ENCODE measurements around the gene KIAA1217.
A peak's percentile ranks its signal among the peaks of the same experiment; 100 is the strongest.
"Not testable (repeated sequence)": the region's sequence is repeated elsewhere in the genome, so short reads cannot be mapped to it uniquely, and the experiment has no call there.

The KIAA1217 gene

GRCh38 chr10:24408365-24408764, 199.4 kb downstream of the KIAA1217 start:
- no peak for DNase-seq

GRCh38 chr10:24414597-24414996, 205.7 kb downstream of the KIAA1217 start:
- no peak for DNase-seq

- DNase-seq: peak; percentile 78
Observed at GRCh38 chr10:24415455-24416125, 206.7 kb downstream of the KIAA1217 start.

DNA sequence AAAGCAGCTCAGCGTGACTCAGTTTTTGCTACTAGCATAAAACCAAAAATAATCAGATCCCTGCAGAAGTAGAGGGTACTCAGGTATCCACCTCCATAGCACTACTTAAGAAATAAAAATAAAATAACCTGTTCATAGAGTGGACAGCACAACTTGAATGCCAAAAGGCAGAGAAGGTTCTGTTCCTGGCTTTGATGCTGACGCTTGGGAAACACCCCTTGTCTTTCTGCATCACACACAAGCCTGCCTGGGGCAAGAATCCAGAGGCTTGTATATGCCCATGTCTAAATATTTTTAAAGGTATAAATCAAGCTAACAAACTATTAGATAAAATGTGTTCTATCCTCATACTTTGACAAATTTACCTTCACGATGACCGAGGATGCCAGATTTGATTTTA, 207.3 kb downstream of the KIAA1217 start:
- DNase-seq: no peak

DNA sequence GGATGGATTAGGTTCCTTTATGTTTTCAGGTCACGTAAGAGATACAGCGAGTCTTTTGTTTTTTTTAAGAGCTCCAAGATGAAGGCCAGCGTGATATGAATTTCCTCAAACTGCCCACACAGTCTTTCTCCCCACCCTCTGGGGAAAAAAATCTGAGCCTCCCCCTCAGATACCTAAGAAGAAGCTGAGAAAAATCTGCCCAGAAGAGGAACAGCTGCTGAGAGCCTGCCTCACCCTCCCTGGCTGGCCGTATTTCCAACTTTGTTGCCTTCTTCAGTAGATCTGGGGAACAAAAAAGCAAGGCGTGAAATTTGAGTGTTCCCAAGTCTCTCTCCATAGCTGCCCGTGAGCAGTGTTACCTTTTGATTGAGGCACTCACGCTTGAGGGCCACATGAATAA, 208.1 kb downstream of the KIAA1217 start:
- DNase-seq: no peak

DNA sequence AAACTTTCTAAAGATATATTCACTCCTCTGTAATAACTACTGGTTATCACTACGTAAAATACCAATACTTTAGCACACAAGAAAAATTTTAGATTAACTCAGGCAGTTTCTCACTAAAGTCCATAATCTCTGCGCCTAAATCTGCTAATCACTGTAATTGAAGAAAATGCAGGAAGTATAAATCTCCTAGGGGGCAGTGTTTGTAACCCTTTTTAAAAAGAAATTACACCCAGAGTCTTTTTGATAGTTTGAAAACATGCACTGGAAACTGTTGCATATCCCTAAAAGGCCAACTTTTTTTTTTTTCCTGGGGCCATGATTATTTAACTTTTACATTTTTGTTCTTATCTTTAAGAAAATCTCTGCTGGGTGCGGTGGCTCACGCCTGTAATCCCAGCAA, 209.6 kb downstream of the KIAA1217 start:
- no peak for DNase-seq

- DNase-seq: no peak
Observed at GRCh38 chr10:24419066-24419465, 210.1 kb downstream of the KIAA1217 start.

- no peak for DNase-seq
Observed at GRCh38 chr10:24425151-24425550, 216.2 kb downstream of the KIAA1217 start.

GRCh38 chr10:24427678-24428409, 218.9 kb downstream of the KIAA1217 start:
- no peak for DNase-seq

- peak; percentile 82 for DNase-seq
Observed at GRCh38 chr10:24428410-24428782, 219.5 kb downstream of the KIAA1217 start.

GRCh38 chr10:24430591-24430990, 221.7 kb downstream of the KIAA1217 start:
- DNase-seq: no peak

GRCh38 chr10:24432478-24433416, 223.8 kb downstream of the KIAA1217 start:
- DNase-seq: peak; percentile 40

GRCh38 chr10:24433705-24434104, 224.8 kb downstream of the KIAA1217 start:
- no peak for DNase-seq

- DNase-seq: no peak
Observed at GRCh38 chr10:24434961-24435360, 226.0 kb downstream of the KIAA1217 start.

DNA sequence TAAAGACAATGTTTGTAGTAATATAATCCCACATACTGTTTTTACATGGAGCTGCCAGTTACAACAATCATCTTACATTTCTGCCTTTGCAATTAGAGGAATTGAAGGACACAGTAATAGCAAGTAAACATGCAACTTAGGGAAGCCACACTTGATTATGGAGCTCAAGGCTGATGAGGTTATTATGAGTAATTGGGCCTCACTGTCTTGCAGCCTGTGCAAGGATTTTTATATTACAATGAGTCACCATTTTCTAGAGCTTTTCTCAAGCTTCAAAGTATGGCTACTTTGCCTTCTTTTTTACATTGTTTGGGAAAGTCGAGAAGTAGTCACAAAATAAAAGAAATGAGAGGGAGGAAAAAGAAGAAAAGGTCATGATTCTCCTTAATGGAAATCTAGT, 226.4 kb downstream of the KIAA1217 start:
- peak; percentile 76 for DNase-seq

DNA sequence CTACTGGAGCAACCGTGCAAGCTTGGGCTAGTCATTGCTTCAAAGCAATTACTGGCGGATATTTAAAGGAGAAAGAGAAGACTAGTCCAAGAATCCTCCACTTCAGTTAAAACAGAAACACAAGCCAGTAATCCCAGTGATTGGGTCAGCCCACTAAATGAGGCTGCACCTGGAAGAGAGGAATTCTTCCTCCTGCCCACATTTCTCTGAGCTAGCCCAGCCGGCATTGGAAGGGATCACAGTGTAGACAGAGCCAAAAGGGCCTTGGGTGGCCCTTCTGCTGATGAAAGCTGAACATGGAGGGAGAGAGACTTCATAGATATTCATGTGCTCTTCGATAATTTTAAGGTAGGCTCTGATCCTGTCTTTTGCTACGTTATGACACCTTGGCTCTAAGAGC, 228.4 kb downstream of the KIAA1217 start:
- no peak for DNase-seq

- peak; percentile 85 for DNase-seq
Observed at GRCh38 chr10:24438800-24439199, 229.9 kb downstream of the KIAA1217 start.

DNA sequence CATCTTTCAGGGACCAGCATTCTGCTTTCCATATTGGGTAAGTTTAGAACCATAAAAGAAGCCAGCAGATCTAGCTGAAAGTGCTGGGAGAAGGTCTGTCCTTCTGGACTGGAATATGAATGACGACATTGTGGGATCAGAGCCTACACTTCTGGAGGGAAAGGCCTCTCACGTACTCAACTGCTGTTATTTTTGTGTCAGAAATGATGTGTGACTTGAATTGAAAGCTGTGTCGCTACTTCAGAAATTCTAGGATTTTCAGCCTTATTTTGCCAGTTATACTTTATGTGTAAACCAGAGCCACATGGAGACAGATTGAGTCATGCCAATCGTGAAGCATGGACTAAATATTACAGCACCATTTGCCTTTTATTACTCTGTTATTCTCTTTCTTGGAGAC, 231.0 kb downstream of the KIAA1217 start:
- peak; percentile 65 for DNase-seq

- peak; percentile 94 for DNase-seq
Observed at GRCh38 chr10:24440817-24441797, 232.2 kb downstream of the KIAA1217 start.

DNA sequence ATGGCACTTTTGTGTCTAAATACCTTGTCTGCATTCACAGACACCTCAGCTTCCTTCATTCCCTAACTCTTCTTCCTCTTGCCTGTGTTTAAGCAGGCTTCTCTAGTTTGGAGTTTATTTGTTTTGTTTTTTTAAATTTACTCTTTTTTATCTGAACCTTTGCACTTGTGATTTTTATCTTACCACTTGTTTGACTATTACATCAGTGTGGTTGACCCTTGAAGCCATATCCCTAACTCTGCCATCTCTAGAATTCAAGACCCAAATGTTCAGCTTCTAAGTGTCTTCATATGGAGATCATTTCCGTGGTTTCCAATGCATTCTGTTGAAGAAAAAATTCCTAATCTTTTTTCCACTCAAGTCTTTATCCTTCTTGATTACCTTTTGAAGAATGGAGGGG, 233.3 kb downstream of the KIAA1217 start:
- no peak for DNase-seq

GRCh38 chr10:24442641-24443174, 233.8 kb downstream of the KIAA1217 start:
- DNase-seq: not testable (repeated sequence)

DNA sequence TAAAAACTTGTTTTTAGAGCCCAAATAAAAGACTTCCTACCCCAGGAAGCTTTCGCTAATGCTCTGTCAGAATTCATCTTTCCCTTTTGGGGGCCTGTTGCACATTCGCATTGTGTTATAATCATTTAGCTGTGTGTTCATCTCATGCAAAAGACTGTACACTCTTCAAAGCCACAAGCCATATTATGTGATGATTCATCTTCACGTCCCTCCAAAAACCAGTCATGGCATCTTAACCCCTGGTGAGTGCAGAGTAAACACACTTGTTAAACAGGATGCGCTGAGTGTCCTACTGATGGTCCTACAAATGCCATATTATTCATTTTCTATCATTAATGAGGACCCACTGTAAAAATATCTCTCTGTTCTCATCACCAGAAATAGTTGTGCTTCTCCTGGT, 235.4 kb downstream of the KIAA1217 start:
- DNase-seq: peak; percentile 98
